Stimulated activated CD4-positive, alpha-beta T cell treated with anti-CD3 and anti-CD28 coated beads, Interleukin-12 subunit alpha, Interleukin-12 subunit beta, amount 100 ng/mL, for 4 hours (primary cell): ENCODE data around the gene OMA1.
"Not testable (repeated sequence)": the region's sequence is repeated elsewhere in the genome, so short reads cannot be mapped to it uniquely, and the experiment has no call there.

Source experiments
- DNase-seq: peaks from one replicate; pipeline ENCODE4 v3.0.0-alpha.2; 2020

The OMA1 gene

GRCh38 chr1:58524353-58524945 lies 22.1 kb downstream of the OMA1 start:
- no peak for DNase-seq

- DNase-seq = no peak
These were observed 30.6 kb downstream of the OMA1 start for GRCh38 chr1:58515794-58516401.

GRCh38 chr1:58513956-58514355 lies 32.6 kb downstream of the OMA1 start:
- DNase-seq = no peak

- DNase-seq = no peak
These were observed 37.9 kb downstream of the OMA1 start for GRCh38 chr1:58508629-58509028.

GRCh38 chr1:58505286-58505685 lies 41.2 kb downstream of the OMA1 start:
- DNase-seq = no peak

GRCh38 chr1:58502519-58502918 lies 44.0 kb downstream of the OMA1 start:
- DNase-seq = no peak

- DNase-seq = no peak
These were observed 46.5 kb downstream of the OMA1 start for GRCh38 chr1:58500043-58500442.

GRCh38 chr1:58497499-58497898 lies 49.0 kb downstream of the OMA1 start:
- DNase-seq = no peak

- DNase-seq = no peak
These were observed 50.5 kb downstream of the OMA1 start for GRCh38 chr1:58496042-58496441.

GRCh38 chr1:58488914-58489313 lies 57.6 kb downstream of the OMA1 start:
- not testable (repeated sequence) for DNase-seq

GRCh38 chr1:58487002-58487401 lies 59.5 kb downstream of the OMA1 start:
- DNase-seq = no peak

GRCh38 chr1:58481962-58482361 lies 64.6 kb downstream of the OMA1 start:
- no peak for DNase-seq

GRCh38 chr1:58480191-58480590 lies 66.3 kb downstream of the OMA1 start:
- DNase-seq = no peak

GRCh38 chr1:58477390-58477789 lies 69.1 kb downstream of the OMA1 start:
- DNase-seq = no peak

- no peak for DNase-seq
These were observed 70.3 kb downstream of the OMA1 start for GRCh38 chr1:58476179-58476578.

GRCh38 chr1:58469476-58469875 lies 77.0 kb downstream of the OMA1 start:
- DNase-seq = no peak

GRCh38 chr1:58469016-58469415 lies 77.5 kb downstream of the OMA1 start:
- DNase-seq = no peak

- no peak for DNase-seq
These were observed 77.9 kb downstream of the OMA1 start for GRCh38 chr1:58468612-58469011.

GRCh38 chr1:58466630-58467241 lies 79.8 kb downstream of the OMA1 start:
- no peak for DNase-seq

GRCh38 chr1:58465825-58466629 lies 80.5 kb downstream of the OMA1 start:
- DNase-seq = no peak

GRCh38 chr1:58465176-58465575 lies 81.3 kb downstream of the OMA1 start:
- no peak for DNase-seq

GRCh38 chr1:58460469-58460868 lies 86.1 kb downstream of the OMA1 start:
- no peak for DNase-seq

- DNase-seq = no peak
These were observed 86.6 kb downstream of the OMA1 start for GRCh38 chr1:58459911-58460310.
